Kidney (tissue), 14 donors: ENCODE results near the gene LTBP1. TPM values are rescaled to one million over a fixed set of nuclear protein-coding genes. Genes with fewer than 3 reads are reported as not detected.

ENCODE experiments used
- DNase-seq, 5 donors: peaks; one replicate each; pipeline ENCODE4 v3.0.0-alpha.2; 2013 to 2020
- FAIRE-seq: peaks from 2 replicates; lab custom pipeline; 2012; peaks lifted over from hg19 to GRCh38; lab: Jason Lieb, UNC
- H3K27ac ChIP-seq, 2 donors: one replicate each; pipeline ENCODE4 v1.7.0; 2013; ENCODE audit warnings: low read depth in 2 of 2, low read length in 2 of 2, inconsistent platforms in 1 of 2
- H3K27me3 ChIP-seq: one replicate; pipeline ENCODE4 v1.7.1; 2013; ENCODE audit warnings: low read length, inconsistent platforms; ENCODE audit not compliant: control insufficient read depth, insufficient read depth
- H3K36me3 ChIP-seq, 3 donors: one replicate each; pipeline versions ENCODE4 v1.7.0 to v1.7.1; 2013; ENCODE audit warnings: low read length in 3 of 3, control low read depth in 1 of 3, inconsistent platforms in 1 of 3; ENCODE audit not compliant: insufficient read depth in 3 of 3, control insufficient read depth in 2 of 3
- H3K4me1 ChIP-seq, 3 donors: one replicate each; pipeline versions ENCODE4 v1.7.0 to v1.7.1; 2013; ENCODE audit warnings: low read length in 3 of 3, inconsistent platforms in 1 of 3, low read depth in 1 of 3; ENCODE audit not compliant: control insufficient read depth in 2 of 3, insufficient read depth in 2 of 3
- H3K4me3 ChIP-seq, 3 donors: one replicate each; pipeline versions ENCODE4 v1.7.0 to v1.8.1; 2013; ENCODE audit warnings: low read length in 3 of 3, control low read depth in 1 of 3, inconsistent platforms in 1 of 3
- H3K9ac ChIP-seq, 3 donors: one replicate each; pipeline versions ENCODE4 v1.7.0 to v1.7.1; 2013; ENCODE audit warnings: low read length in 3 of 3, control low read depth in 1 of 3, inconsistent platforms in 1 of 3
- H3K9me3 ChIP-seq, 3 donors: one replicate each; pipeline versions ENCODE4 v1.7.0 to v1.7.1; 2013; ENCODE audit warnings: low read length in 3 of 3, control low read depth in 1 of 3, inconsistent platforms in 1 of 3; ENCODE audit not compliant: control insufficient read depth in 2 of 3, insufficient read depth in 1 of 3
- intact Hi-C: fragments of 100-400 bp; cut with DNase I; formaldehyde crosslinking; loops from one replicate; pipeline ENCODE4 v1.11.1; 2022
- polyA plus RNA-seq: library from polyadenylated mRNA; stranded (reverse); fragments of 350-450 nt; fragmentation: Illumina TruSeq; extraction: RNeasy Lipid Tissue Mini Kit (QIAGEN cat#74804); gene quantifications from one replicate; pipeline ENCODE4 v1.2.3, GENCODE V29; 2014; ENCODE audit warnings: low read depth, low replicate concordance; ENCODE audit not compliant: insufficient read depth
- total RNA-seq: library from RNA; stranded (reverse); fragmentation: NEBNext Ultra II Directional; extraction: Animal tissue kit (Norgen Biotek cat#: 25700); gene quantifications from one replicate; pipeline ENCODE4 v1.2.1, GENCODE V29; 2021
- TF ChIP-seq, protein P1 (sequence below): IDR thresholded peaks from 3 replicates; pipeline ENCODE4 v1.5.1; 2012; ENCODE audit warnings: mild to moderate bottlenecking, moderate library complexity, borderline replicate concordance; ENCODE audit not compliant: insufficient read depth; ENCODE audit errors: extremely low read depth
- donor health status: control.
- donor health status: control.
- donor health status: control.
- donor health status: control.
- donor health status: control.
- donor health status: DM: yes; HTN: yes; CAD: no.
- donor health status: Normal renal cell carcinoma (clear cell type).

The LTBP1 gene
- total and polyA plus RNA-seq, 2 donors from 2014 or later, result 9.3 to 39.8 TPM

DNA sequence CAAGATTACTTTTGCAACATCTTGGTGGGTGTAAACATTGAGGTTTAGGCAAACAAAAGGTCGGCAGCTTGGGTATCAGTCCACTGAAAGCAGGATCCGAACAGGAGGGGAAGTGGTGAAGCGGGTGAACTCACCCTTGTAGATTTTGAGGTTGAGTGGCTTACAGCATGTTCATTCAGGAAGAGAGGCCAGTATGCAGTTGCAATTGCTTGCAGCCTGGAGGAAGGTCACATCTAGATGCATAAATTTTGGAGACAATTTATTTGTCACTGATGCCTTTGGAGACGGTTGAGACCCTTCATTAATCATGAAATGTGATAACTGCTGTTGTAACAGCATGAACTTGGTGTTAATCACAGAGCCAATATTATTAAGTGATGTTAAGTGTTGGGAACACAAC is 131.1 kb downstream of the LTBP1 start:
- Histone ChIP-seq H3K4me1 (no peaks in the 10 kb centered on the region), H3K27ac (no peak overlapping the region), H3K9ac (no peak overlapping the region), H3K27me3 (no peaks in the 10 kb centered on the region), H3K36me3 (no peaks in the 10 kb centered on the region), H3K4me3 (no peak overlapping the region), H3K9me3 (no peaks in the 10 kb centered on the region)
- intact Hi-C loops, result no loop called here
- DNase-seq (peak in 4 of 5 donors; percentile 75 to 95 (median 84)), FAIRE-seq (no peak)
- TF ChIP-seq, protein P1, sequence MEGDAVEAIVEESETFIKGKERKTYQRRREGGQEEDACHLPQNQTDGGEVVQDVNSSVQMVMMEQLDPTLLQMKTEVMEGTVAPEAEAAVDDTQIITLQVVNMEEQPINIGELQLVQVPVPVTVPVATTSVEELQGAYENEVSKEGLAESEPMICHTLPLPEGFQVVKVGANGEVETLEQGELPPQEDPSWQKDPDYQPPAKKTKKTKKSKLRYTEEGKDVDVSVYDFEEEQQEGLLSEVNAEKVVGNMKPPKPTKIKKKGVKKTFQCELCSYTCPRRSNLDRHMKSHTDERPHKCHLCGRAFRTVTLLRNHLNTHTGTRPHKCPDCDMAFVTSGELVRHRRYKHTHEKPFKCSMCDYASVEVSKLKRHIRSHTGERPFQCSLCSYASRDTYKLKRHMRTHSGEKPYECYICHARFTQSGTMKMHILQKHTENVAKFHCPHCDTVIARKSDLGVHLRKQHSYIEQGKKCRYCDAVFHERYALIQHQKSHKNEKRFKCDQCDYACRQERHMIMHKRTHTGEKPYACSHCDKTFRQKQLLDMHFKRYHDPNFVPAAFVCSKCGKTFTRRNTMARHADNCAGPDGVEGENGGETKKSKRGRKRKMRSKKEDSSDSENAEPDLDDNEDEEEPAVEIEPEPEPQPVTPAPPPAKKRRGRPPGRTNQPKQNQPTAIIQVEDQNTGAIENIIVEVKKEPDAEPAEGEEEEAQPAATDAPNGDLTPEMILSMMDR, result no peak

DNA sequence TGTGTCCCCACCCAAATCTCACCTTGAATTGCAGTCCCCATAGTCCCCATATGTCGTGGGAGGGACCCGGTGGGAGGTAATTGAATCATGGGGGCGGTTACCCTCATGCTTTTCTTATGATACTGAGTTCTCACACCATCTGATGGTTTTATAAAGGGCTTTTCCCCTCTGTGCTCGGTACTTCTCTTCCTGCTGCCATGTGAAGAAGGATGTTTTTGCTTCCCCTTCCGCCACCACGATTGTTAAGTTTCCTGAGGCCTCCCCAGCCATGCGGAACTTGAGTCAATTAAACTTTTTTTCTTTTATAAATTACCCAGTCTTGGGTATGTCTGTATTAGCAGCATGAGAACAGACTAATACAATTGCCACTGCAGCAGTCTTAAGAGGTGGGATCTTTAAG is 134.9 kb downstream of the LTBP1 start:
- H3K9ac ChIP-seq, result no peak overlapping the region
- peak in 1 of 5 donors; percentile 34 for DNase-seq
- H3K4me3 ChIP-seq, result no peak overlapping the region
- H3K9me3 ChIP-seq, result no peaks in the 10 kb centered on the region
- peaks cover 2 to 6% (median 6%) of the 10 kb centered on the region in 3 donors for H3K4me1 ChIP-seq
- no peaks in the 10 kb centered on the region for H3K27me3 ChIP-seq
- no peak overlapping the region for H3K27ac ChIP-seq
- no peak for FAIRE-seq
- TF ChIP-seq, protein P1, result no peak
- intact Hi-C loops, result no loop called here
- no peaks in the 10 kb centered on the region for H3K36me3 ChIP-seq

DNA sequence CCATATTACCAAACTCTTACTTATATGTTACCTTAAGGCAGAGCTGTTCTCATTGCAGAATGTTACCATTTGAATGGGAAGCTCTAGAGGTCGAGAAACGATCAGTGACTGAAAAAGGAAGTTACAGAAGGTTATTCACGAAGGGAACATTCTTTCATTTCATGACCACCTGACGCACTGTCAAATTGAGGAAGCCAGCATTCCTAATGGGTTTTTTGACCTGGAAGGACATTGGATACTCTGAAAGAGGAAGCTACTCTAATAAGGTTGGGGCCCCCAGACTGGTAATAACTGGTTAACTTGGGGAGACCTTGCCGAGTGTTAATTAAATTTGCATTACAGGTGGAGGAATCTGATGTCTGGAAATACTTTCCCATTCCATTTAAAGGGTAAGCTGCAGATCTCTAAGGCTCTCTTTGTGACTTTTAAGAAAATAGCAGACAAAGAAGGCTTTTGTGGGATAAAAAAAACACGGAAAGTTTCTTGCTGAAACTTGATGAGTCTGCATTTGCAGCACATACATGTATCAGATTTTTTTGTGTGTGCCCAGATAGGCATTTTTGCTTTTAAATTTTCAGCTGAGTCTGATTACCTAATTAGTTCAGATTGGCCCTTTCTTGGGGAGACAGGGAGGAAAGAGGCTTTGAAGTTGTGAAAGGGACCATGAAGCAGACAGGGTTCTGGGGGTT is 137.1 kb downstream of the LTBP1 start:
- H3K27ac ChIP-seq, result no peak overlapping the region
- intact Hi-C loops, result no loop called here
- no peaks in the 10 kb centered on the region for H3K9me3 ChIP-seq
- TF ChIP-seq, protein P1, result no peak
- peak in 2 of 5 donors; percentile 64 to 72 for DNase-seq
- H3K27me3 ChIP-seq, result no peaks in the 10 kb centered on the region
- no peak for FAIRE-seq
- peaks cover 2 to 6% (median 6%) of the 10 kb centered on the region in 3 donors for H3K4me1 ChIP-seq
- H3K36me3 ChIP-seq, result no peaks in the 10 kb centered on the region
- H3K9ac ChIP-seq, result no peak overlapping the region
- H3K4me3 ChIP-seq, result no peak overlapping the region
